A549 treated with AZD9567 at 1 μM for 4 hours (cell line): ENCODE results near the gene FAM222A. TPM values are rescaled to one million over a fixed set of nuclear protein-coding genes. Genes with fewer than 3 reads are reported as not detected.

ENCODE experiments used
- total RNA-seq: library from RNA; stranded (reverse); fragments of 200-300 nt; extraction: Qiagen RNA extraction; gene quantifications from 5 replicates; pipeline ENCODE4 v1.2.3, GENCODE V29; 2022; ENCODE audit not compliant: insufficient read depth

FAM222A gene
- total RNA-seq, result 4.7 to 7.5 TPM (median 5.2 TPM) in 5 replicates

GRCh38 chr12:109713187-109714070 lies at the start of gene FAM222A:
Gene FAM222A, plus strand, starts transcription at chr12:109713825. Its CDS starts 30,322 bp downstream, at chr12:109744147.

Other genes with a start within 250 kb of the FAM222A start
- gene KCTD10, start 236.5 kb upstream of the FAM222A start, total RNA-seq, result 44.6 to 85.6 TPM (median 47.1 TPM) in 5 replicates
- gene UBE3B, start 236.2 kb upstream of the FAM222A start, total RNA-seq, result 14.1 to 16.1 TPM (median 15.0 TPM) in 5 replicates
- gene MMAB, start 140.3 kb upstream of the FAM222A start, total RNA-seq, result 28.8 to 38.8 TPM (median 29.7 TPM) in 5 replicates
- gene MVK, start 140.0 kb upstream of the FAM222A start, total RNA-seq, result 8.2 to 14.3 TPM (median 9.6 TPM) in 5 replicates
- 0.03 to 0.07 TPM (median 0.06 TPM) in 4 of 5 replicates, not detected in the other for gene TRPV4, start 119.6 kb downstream of the FAM222A start, total RNA-seq
- gene GLTP, start 166.7 kb downstream of the FAM222A start, total RNA-seq, result 18.0 to 32.5 TPM (median 19.1 TPM) in 5 replicates
- 15.0 to 18.5 TPM (median 16.6 TPM) in 5 replicates for gene TCHP, start 186.4 kb downstream of the FAM222A start, total RNA-seq